ENCODE data around the gene MTARC2.
"Not testable (repeated sequence)": the region's sequence is repeated elsewhere in the genome, so short reads cannot be mapped to it uniquely, and the experiment has no call there.

The MTARC2 gene

GRCh38 chr1:220708936-220709801, 39.0 kb upstream of the MTARC2 start:
- no peak overlapping the region for H3K27ac ChIP-seq (ENCODE audit: low read length)
- H3K9ac ChIP-seq (ENCODE audit: low read depth, low read length): no peak overlapping the region
- H3K4me3 ChIP-seq (ENCODE audit: low read length): no peak overlapping the region

GRCh38 chr1:220710333-220710732, 37.8 kb upstream of the MTARC2 start:
- Histone ChIP-seq H3K4me1 (ENCODE audit: insufficient read depth, low read length) (no peaks in the 10 kb centered on the region), H3K9ac (ENCODE audit: low read depth, low read length) (no peak overlapping the region), H3K27me3 (ENCODE audit: insufficient read depth, low read length) (no peaks in the 10 kb centered on the region), H3K4me3 (ENCODE audit: low read length) (no peak overlapping the region), H3K27ac (ENCODE audit: low read length) (no peak overlapping the region), H3K36me3 (ENCODE audit: insufficient read depth, low read depth, low read length) (no peaks in the 10 kb centered on the region), H3K9me3 (ENCODE audit: insufficient read depth, low read depth, low read length) (peaks cover 5% of the 10 kb centered on the region)

More at GRCh38 chr1:220708936-220709801, 39.0 kb upstream of the MTARC2 start:
- Histone ChIP-seq H3K9me3 (ENCODE audit: insufficient read depth, low read depth, low read length) (no peaks in the 10 kb centered on the region), H3K36me3 (ENCODE audit: insufficient read depth, low read depth, low read length) (no peaks in the 10 kb centered on the region), H3K27me3 (ENCODE audit: insufficient read depth, low read length) (no peaks in the 10 kb centered on the region), H3K4me1 (ENCODE audit: insufficient read depth, low read length) (no peaks in the 10 kb centered on the region)

GRCh38 chr1:220711056-220711809, 36.9 kb upstream of the MTARC2 start:
- no peaks in the 10 kb centered on the region for H3K27me3 ChIP-seq (ENCODE audit: insufficient read depth, low read length)
- no peak overlapping the region for H3K9ac ChIP-seq (ENCODE audit: low read depth, low read length)
- H3K4me1 ChIP-seq (ENCODE audit: insufficient read depth, low read length): no peaks in the 10 kb centered on the region
- no peak overlapping the region for H3K4me3 ChIP-seq (ENCODE audit: low read length)
- peaks cover 14% of the 10 kb centered on the region for H3K9me3 ChIP-seq (ENCODE audit: insufficient read depth, low read depth, low read length)
- H3K27ac ChIP-seq (ENCODE audit: low read length): no peak overlapping the region
- H3K36me3 ChIP-seq (ENCODE audit: insufficient read depth, low read depth, low read length): no peaks in the 10 kb centered on the region

GRCh38 chr1:220715986-220716385, 32.1 kb upstream of the MTARC2 start:
- H3K27me3 ChIP-seq (ENCODE audit: insufficient read depth, low read length); H3K4me1 ChIP-seq (ENCODE audit: insufficient read depth, low read length); H3K27ac ChIP-seq (ENCODE audit: low read length); H3K36me3 ChIP-seq (ENCODE audit: insufficient read depth, low read depth, low read length); H3K4me3 ChIP-seq (ENCODE audit: low read length); H3K9ac ChIP-seq (ENCODE audit: low read depth, low read length): not testable (repeated sequence)
- peaks cover 19% of the 10 kb centered on the region for H3K9me3 ChIP-seq (ENCODE audit: insufficient read depth, low read depth, low read length)

- Histone ChIP-seq H3K4me3 (ENCODE audit: low read length) (no peak overlapping the region), H3K36me3 (ENCODE audit: insufficient read depth, low read depth, low read length) (no peaks in the 10 kb centered on the region), H3K4me1 (ENCODE audit: insufficient read depth, low read length) (no peaks in the 10 kb centered on the region)
Measured at GRCh38 chr1:220717800-220718640, 30.1 kb upstream of the MTARC2 start.

GRCh38 chr1:220721266-220721665, 26.9 kb upstream of the MTARC2 start:
- H3K36me3 ChIP-seq (ENCODE audit: insufficient read depth, low read depth, low read length); H3K9ac ChIP-seq (ENCODE audit: low read depth, low read length); H3K9me3 ChIP-seq (ENCODE audit: insufficient read depth, low read depth, low read length); H3K4me3 ChIP-seq (ENCODE audit: low read length); H3K4me1 ChIP-seq (ENCODE audit: insufficient read depth, low read length); H3K27ac ChIP-seq (ENCODE audit: low read length): not testable (repeated sequence)
- peaks cover 38% of the 10 kb centered on the region for H3K27me3 ChIP-seq (ENCODE audit: insufficient read depth, low read length)

More at GRCh38 chr1:220717800-220718640, 30.1 kb upstream of the MTARC2 start:
- peaks cover 20% of the 10 kb centered on the region for H3K27me3 ChIP-seq (ENCODE audit: insufficient read depth, low read length)
- H3K9ac ChIP-seq (ENCODE audit: low read depth, low read length): no peak overlapping the region
- no peak overlapping the region for H3K27ac ChIP-seq (ENCODE audit: low read length)
- peaks cover 19% of the 10 kb centered on the region for H3K9me3 ChIP-seq (ENCODE audit: insufficient read depth, low read depth, low read length)

- Histone ChIP-seq H3K36me3 (ENCODE audit: insufficient read depth, low read depth, low read length) (no peaks in the 10 kb centered on the region), H3K4me3 (ENCODE audit: low read length) (no peak overlapping the region), H3K4me1 (ENCODE audit: insufficient read depth, low read length) (no peaks in the 10 kb centered on the region), H3K9me3 (ENCODE audit: insufficient read depth, low read depth, low read length) (no peaks in the 10 kb centered on the region), H3K27ac (ENCODE audit: low read length) (no peak overlapping the region), H3K9ac (ENCODE audit: low read depth, low read length) (no peak overlapping the region), H3K27me3 (ENCODE audit: insufficient read depth, low read length) (peaks cover 42% of the 10 kb centered on the region)
Measured at GRCh38 chr1:220726634-220727033, 21.5 kb upstream of the MTARC2 start.

- Histone ChIP-seq H3K27me3 (ENCODE audit: insufficient read depth, low read length) (peaks cover 34% of the 10 kb centered on the region), H3K9ac (ENCODE audit: low read depth, low read length) (no peak overlapping the region), H3K27ac (ENCODE audit: low read length) (no peak overlapping the region), H3K9me3 (ENCODE audit: insufficient read depth, low read depth, low read length) (no peaks in the 10 kb centered on the region), H3K36me3 (ENCODE audit: insufficient read depth, low read depth, low read length) (no peaks in the 10 kb centered on the region), H3K4me1 (ENCODE audit: insufficient read depth, low read length) (no peaks in the 10 kb centered on the region), H3K4me3 (ENCODE audit: low read length) (no peak overlapping the region)
Measured at GRCh38 chr1:220727519-220727918, 20.6 kb upstream of the MTARC2 start.

- peaks cover 18% of the 10 kb centered on the region for H3K27me3 ChIP-seq (ENCODE audit: insufficient read depth, low read length)
- no peak overlapping the region for H3K4me3 ChIP-seq (ENCODE audit: low read length)
- H3K4me1 ChIP-seq (ENCODE audit: insufficient read depth, low read length): no peaks in the 10 kb centered on the region
- H3K9ac ChIP-seq (ENCODE audit: low read depth, low read length): no peak overlapping the region
- H3K27ac ChIP-seq (ENCODE audit: low read length): no peak overlapping the region
- H3K36me3 ChIP-seq (ENCODE audit: insufficient read depth, low read depth, low read length): no peaks in the 10 kb centered on the region
- no peaks in the 10 kb centered on the region for H3K9me3 ChIP-seq (ENCODE audit: insufficient read depth, low read depth, low read length)
Measured at GRCh38 chr1:220730486-220730885, 17.6 kb upstream of the MTARC2 start.

- Histone ChIP-seq H3K36me3 (ENCODE audit: insufficient read depth, low read depth, low read length) (no peaks in the 10 kb centered on the region), H3K4me1 (ENCODE audit: insufficient read depth, low read length) (no peaks in the 10 kb centered on the region), H3K27me3 (ENCODE audit: insufficient read depth, low read length) (peaks cover 3% of the 10 kb centered on the region; the same call in 1 of the 2 replicates), H3K9me3 (ENCODE audit: insufficient read depth, low read depth, low read length) (no peaks in the 10 kb centered on the region), H3K9ac (ENCODE audit: low read depth, low read length) (no peak overlapping the region), H3K4me3 (ENCODE audit: low read length) (no peak overlapping the region), H3K27ac (ENCODE audit: low read length) (no peak overlapping the region)
Measured at GRCh38 chr1:220732137-220732536, 16.0 kb upstream of the MTARC2 start.

GRCh38 chr1:220732621-220733020, 15.5 kb upstream of the MTARC2 start:
- no peaks in the 10 kb centered on the region for H3K9me3 ChIP-seq (ENCODE audit: insufficient read depth, low read depth, low read length)
- no peak overlapping the region for H3K27ac ChIP-seq (ENCODE audit: low read length)
- no peak overlapping the region for H3K9ac ChIP-seq (ENCODE audit: low read depth, low read length)
- H3K36me3 ChIP-seq (ENCODE audit: insufficient read depth, low read depth, low read length): no peaks in the 10 kb centered on the region
- H3K4me3 ChIP-seq (ENCODE audit: low read length): no peak overlapping the region
- H3K4me1 ChIP-seq (ENCODE audit: insufficient read depth, low read length): no peaks in the 10 kb centered on the region
- H3K27me3 ChIP-seq (ENCODE audit: insufficient read depth, low read length): no peaks in the 10 kb centered on the region; the same call in 1 of the 2 replicates
